Adipose tissue (tissue), 3 donors: ENCODE data around the gene IDE. TPM values are rescaled to one million over a fixed set of nuclear protein-coding genes. Genes with fewer than 3 reads are reported as not detected.
"Not testable (repeated sequence)": the region's sequence is repeated elsewhere in the genome, so short reads cannot be mapped to it uniquely, and the experiment has no call there.

Experiments
- H3K27ac ChIP-seq: one replicate; pipeline ENCODE4 v1.5.1; 2013; ENCODE audit warnings: low read depth, low read length
- WGBS, 3 donors: extraction: QIAGEN DNeasy Blood & Tissue Kit; methylation state at CpG; one replicate each; pipeline ENCODE4 v1.1.7; 2013; 5-methylcytosine and 5-hydroxymethylcytosine counted together
- polyA plus RNA-seq, 3 donors: library from polyadenylated mRNA; stranded (reverse); fragments of 200-250 nt; gene quantifications; one replicate each; pipeline ENCODE4 v1.2.3, GENCODE V29; 2013
- donor health status: healthy with polysubstance abuse.
- donor health status: Bipolar disorder and iron deficiency.
- donor health status: healthy.

The IDE gene
- 1 to 10 TPM; 6.2 to 8.4 (median 6.4) TPM for polyA plus RNA-seq

GRCh38 chr10:92573798-92574547 lies at the start of gene IDE:
TSS of gene IDE (minus strand) at chr10:92574093. CDS start at chr10:92574019, 74 bp downstream.
- H3K27ac ChIP-seq: no peak within 1 kb of the TSS
- WGBS, 3 donors: 0 to 1% (median 0%) methylated on average over 77 to 80 of the region's 80 CpGs

- H3K27ac ChIP-seq: no peak overlapping the region
Measured at GRCh38 chr10:92619368-92619767, 45.5 kb upstream of the IDE start.

- H3K27ac ChIP-seq: no peak overlapping the region
- 97 to 100% (median 99%) methylated on average over 3 of the region's 3 CpGs for WGBS, 3 donors
Measured at GRCh38 chr10:92615515-92615914, 41.6 kb upstream of the IDE start.

- no peak overlapping the region for H3K27ac ChIP-seq
- WGBS, 3 donors: 63 to 89% (median 71%) methylated on average over 2 of the region's 2 CpGs
Measured at GRCh38 chr10:92604841-92605240, 30.9 kb upstream of the IDE start.

GRCh38 chr10:92598321-92598720 lies 24.4 kb upstream of the IDE start:
- no peak overlapping the region for H3K27ac ChIP-seq
- WGBS, 3 donors: 84 to 91% (median 89%) methylated on average over 1 of the region's 1 CpG

- 96 to 98% (median 96%) methylated on average over 2 of the region's 2 CpGs for WGBS, 3 donors
- H3K27ac ChIP-seq: no peak overlapping the region
Measured at GRCh38 chr10:92595505-92595904, 21.6 kb upstream of the IDE start.

GRCh38 chr10:92593619-92594588 lies 20.0 kb upstream of the IDE start:
- WGBS, 3 donors: 10 to 12% (median 12%) methylated on average over 9 of the region's 9 CpGs
- no peak overlapping the region for H3K27ac ChIP-seq

GRCh38 chr10:92592761-92593618 lies 19.1 kb upstream of the IDE start, which contains the start of gene KIF11:
TSS of gene KIF11 (plus strand) at chr10:92593130. CDS start at chr10:92593376, 246 bp downstream.
- H3K27ac ChIP-seq: peak within 1 kb of the TSS; percentile 88
- 0 to 1% (median 0%) methylated on average over 60 to 61 of the region's 61 CpGs for WGBS, 3 donors

GRCh38 chr10:92591550-92592022 lies 17.7 kb upstream of the IDE start:
- WGBS, 3 donors: 0 to 1% (median 0%) methylated on average over 38 of the region's 38 CpGs
- peak overlapping the region; percentile 88 for H3K27ac ChIP-seq

GRCh38 chr10:92590623-92591549 lies 17.0 kb upstream of the IDE start:
- peak overlapping the region; percentile 72 for H3K27ac ChIP-seq
- WGBS, 3 donors: 37 to 46% (median 43%) methylated on average over 19 of the region's 19 CpGs

GRCh38 chr10:92582347-92582746 lies 8.5 kb upstream of the IDE start:
- 88 to 94% (median 93%) methylated on average over 6 of the region's 6 CpGs for WGBS, 3 donors
- not testable (repeated sequence) for H3K27ac ChIP-seq

GRCh38 chr10:92575961-92576360 lies 2.1 kb upstream of the IDE start:
- H3K27ac ChIP-seq: no peak overlapping the region

- WGBS, 3 donors: 4 to 9% (median 9%) methylated on average over 22 of the region's 22 CpGs
Measured at GRCh38 chr10:92574548-92575261, 812 bp upstream of the IDE start.

GRCh38 chr10:92573091-92573797 lies 649 bp downstream of the IDE start:
- WGBS, 3 donors: 0 to 1% (median 1%) methylated on average over 42 to 56 of the region's 56 CpGs
- no peak overlapping the region for H3K27ac ChIP-seq

More at GRCh38 chr10:92574548-92575261, 812 bp upstream of the IDE start:
- H3K27ac ChIP-seq: no peak overlapping the region

- 46 to 70% (median 61%) methylated on average over 8 of the region's 8 CpGs for WGBS, 3 donors
- H3K27ac ChIP-seq: no peak overlapping the region
Measured at GRCh38 chr10:92572362-92573090, 1.4 kb downstream of the IDE start.
